Aorta (tissue), 5 donors: Measurements from ENCODE around the gene FAM200C. TPM values are rescaled to one million over a fixed set of nuclear protein-coding genes. Genes with fewer than 3 reads are reported as not detected.

Experiments used
- ATAC-seq: fragments of 200-7000 bp; cut with Tn5 transposase; one replicate; pipeline ENCODE4 v1.9.1; 2022; ENCODE audit warnings: moderate library complexity; ENCODE audit not compliant: low FRiP score
- DNase-seq, 2 donors: peaks; one replicate each; pipeline ENCODE4 v3.0.0-alpha.2; 2020
- H3K27ac ChIP-seq, 2 donors: one replicate each; pipeline ENCODE4 v1.5.1; 2013; ENCODE audit warnings: low read length in 2 of 2, mild to moderate bottlenecking in 2 of 2, moderate library complexity in 2 of 2, control low read depth in 1 of 2, inconsistent platforms in 1 of 2, low read depth in 1 of 2
- H3K27me3 ChIP-seq, 2 donors: one replicate each; pipeline ENCODE4 v1.6.1; 2013; ENCODE audit warnings: control low read depth in 1 of 2, low read length in 1 of 2, mild to moderate bottlenecking in 1 of 2, moderate library complexity in 1 of 2; ENCODE audit not compliant: insufficient read depth in 2 of 2, control insufficient read depth in 1 of 2
- H3K36me3 ChIP-seq, 2 donors: one replicate each; pipeline ENCODE4 v1.6.1; 2013; ENCODE audit warnings: control low read depth in 1 of 2, low read length in 1 of 2, mild to moderate bottlenecking in 1 of 2; ENCODE audit not compliant: insufficient read depth in 2 of 2, control insufficient read depth in 1 of 2
- H3K4me1 ChIP-seq, 2 donors: one replicate each; pipeline ENCODE4 v1.6.1; 2013; ENCODE audit warnings: low read length in 2 of 2, control low read depth in 1 of 2, mild to moderate bottlenecking in 1 of 2, moderate library complexity in 1 of 2; ENCODE audit not compliant: insufficient read depth in 2 of 2, control insufficient read depth in 1 of 2
- H3K4me3 ChIP-seq, 2 donors: one replicate each; pipeline ENCODE4 v1.5.1; 2013; ENCODE audit warnings: low read length in 2 of 2, control low read depth in 1 of 2, mild to moderate bottlenecking in 1 of 2
- H3K9me3 ChIP-seq: one replicate; pipeline ENCODE4 v1.6.1; 2013; ENCODE audit warnings: mild to moderate bottlenecking, low read length; ENCODE audit not compliant: control insufficient read depth
- WGBS, 2 donors: extraction: QIAGEN DNeasy Blood & Tissue Kit; methylation state at CpG; one replicate each; pipeline ENCODE4 v1.1.7; 2013; 5-methylcytosine and 5-hydroxymethylcytosine counted together
- intact Hi-C, 2 donors: fragments of 100-400 bp; cut with DNase I; formaldehyde crosslinking; loops; one replicate each; pipeline versions ENCODE4 v1.14.2 to v1.15.0; 2022
- polyA plus RNA-seq, 2 donors: library from polyadenylated mRNA; stranded (reverse); fragments of 200-250 nt; gene quantifications; one replicate each; pipeline ENCODE4 v1.2.3, GENCODE V29; 2013
- total RNA-seq, 2 donors: library from RNA; stranded (reverse); fragmentation: NEBNext Ultra II Directional; extraction: Animal tissue kit (Norgen Biotek cat#: 25700); gene quantifications; one replicate each; pipeline ENCODE4 v1.2.1, GENCODE V29; 2021
- donor health status: healthy with polysubstance abuse.
- donor health status: Bipolar disorder and iron deficiency.
- donor health status: DM: no; HTN: no; CAD: no.
- donor health status: DM: no; HTN: no; CAD: no.
- donor health status: DM: yes; HTN: yes; CAD: no.

The FAM200C gene
- total and polyA plus RNA-seq, 4 donors, result 3.5 to 8.2 (median 5.7) TPM

DNA sequence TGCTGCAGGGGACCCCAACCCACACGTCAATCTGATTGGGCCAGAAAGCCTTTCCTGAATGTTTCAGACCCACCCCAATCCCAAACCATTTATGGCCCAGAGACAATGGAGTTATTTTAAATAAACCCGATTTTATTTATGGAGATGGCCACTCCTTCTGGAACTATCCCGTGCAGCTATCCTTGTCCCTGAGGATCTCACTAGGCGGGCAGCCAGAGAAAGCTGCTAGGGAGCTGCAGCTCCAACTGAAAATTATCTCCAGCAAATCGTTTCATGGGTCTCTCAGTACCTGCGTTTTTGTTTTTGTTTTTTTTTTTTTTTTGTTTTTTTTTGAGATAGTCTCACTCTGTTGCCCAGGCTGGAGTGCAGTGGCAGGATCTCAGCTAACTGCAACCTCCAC, 52.4 kb downstream of the FAM200C start:
- H3K36me3 ChIP-seq, result no peaks in the 10 kb centered on the region
- no peaks in the 10 kb centered on the region for H3K4me1 ChIP-seq
- DNase-seq, result no peak
- no peak overlapping the region for H3K27ac ChIP-seq
- H3K27me3 ChIP-seq, result no peaks in the 10 kb centered on the region
- WGBS, 2 donors, result 48 to 49% methylated on average over 6 of the region's 6 CpGs
- no peak for ATAC-seq
- H3K9me3 ChIP-seq, result no peaks in the 10 kb centered on the region
- no peak overlapping the region for H3K4me3 ChIP-seq
- intact Hi-C loops, result loop anchor here in 1 of 2 donors (5.0 kb wide), 1 partner anchor 325 kb away; no protein-coding TSS in a partner anchor

Other genes with a start within 250 kb of the FAM200C start
- not detected for gene FABP6, start 170.5 kb downstream of the FAM200C start, total RNA-seq
- gene FABP6, start 170.5 kb downstream of the FAM200C start, polyA plus RNA-seq, result not detected
- 1 to 10 TPM; 2.6 to 3.5 TPM for gene CCNJL, start 87.5 kb downstream of the FAM200C start, total RNA-seq
- gene CCNJL, start 87.5 kb downstream of the FAM200C start, polyA plus RNA-seq, result under 1 TPM in 1 of 2 donors, not detected in 1; 0.18 TPM
- gene C1QTNF2, start 29.4 kb downstream of the FAM200C start, total RNA-seq, result 10 to 100 TPM in 1 of 2 donors, 1 to 10 TPM in 1; 9.1 to 13.5 TPM
- 1 to 10 TPM; 8.2 to 9.4 TPM for gene C1QTNF2, start 29.4 kb downstream of the FAM200C start, polyA plus RNA-seq
- gene SLU7, start 19.0 kb upstream of the FAM200C start, total RNA-seq, result 10 to 100 TPM; 48.7 to 60.6 TPM
- 10 to 100 TPM; 36.3 to 58.4 TPM for gene SLU7, start 19.0 kb upstream of the FAM200C start, polyA plus RNA-seq
- 1 to 10 TPM; 3.0 to 5.1 TPM for gene PTTG1, start 21.8 kb upstream of the FAM200C start, total RNA-seq
- 10 to 100 TPM in 1 of 2 donors, 1 to 10 TPM in 1; 4.9 to 18.7 TPM for gene PTTG1, start 21.8 kb upstream of the FAM200C start, polyA plus RNA-seq